DND-41 (cell line): ENCODE results near the gene CCDC27.

Source experiments
- EZH2 ChIP-seq: IDR thresholded peaks from 3 replicates; pipeline ENCODE4 v1.6.1; 2012; ENCODE audit warnings: borderline replicate concordance, low read depth, mild to moderate bottlenecking, moderate library complexity, low read length, inconsistent platforms; ENCODE audit not compliant: severe bottlenecking
- TF ChIP-seq, protein P1 (sequence below): IDR thresholded peaks from 2 replicates; pipeline ENCODE4 v1.5.1; 2012; ENCODE audit warnings: borderline replicate concordance, low read length, moderate library complexity, mild to moderate bottlenecking; ENCODE audit not compliant: poor library complexity, severe bottlenecking; ENCODE audit errors: extremely low read depth

DNA sequence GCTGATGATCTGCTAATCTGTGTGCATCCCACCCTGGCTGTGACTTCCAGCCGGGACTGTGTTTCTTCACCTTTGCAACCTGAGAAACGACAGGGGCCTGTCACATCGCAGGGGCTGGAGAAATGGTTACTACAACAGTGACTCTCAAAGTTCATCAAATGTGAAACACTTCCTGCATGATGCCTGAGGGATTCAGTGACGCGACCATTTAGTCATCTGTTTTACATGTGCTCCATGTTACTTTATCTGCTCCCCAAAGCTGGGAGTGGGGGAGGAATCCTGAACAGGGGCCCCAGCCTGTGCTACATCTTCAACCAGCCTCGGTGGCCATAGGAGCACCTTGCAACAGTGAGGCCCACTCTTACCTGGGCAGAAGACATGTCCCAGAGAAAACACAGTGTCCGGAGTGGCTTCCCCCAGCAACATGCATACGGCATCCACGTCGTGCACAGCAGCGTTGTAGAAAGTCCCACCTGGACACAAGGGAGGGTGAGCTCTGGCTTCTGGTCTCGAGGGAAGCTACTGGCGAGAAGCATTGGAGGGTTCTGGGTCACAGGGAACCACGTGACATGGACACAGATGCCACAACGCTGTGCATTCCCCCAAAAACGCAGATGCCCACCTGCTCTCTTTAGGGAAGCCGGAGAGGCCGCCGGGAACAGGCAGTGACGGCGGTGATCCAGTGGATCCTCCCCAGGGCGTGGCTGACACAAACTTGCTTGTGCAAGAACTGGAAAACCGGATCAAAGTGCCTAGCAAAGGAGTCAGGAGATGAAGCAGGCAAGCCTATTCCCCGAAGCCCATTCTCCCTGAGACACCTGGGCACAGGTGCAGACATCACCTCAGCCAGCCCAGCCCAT, 9.6 kb upstream of the CCDC27 start:
- no peak for TF ChIP-seq EZH2
- TF ChIP-seq, protein P1, sequence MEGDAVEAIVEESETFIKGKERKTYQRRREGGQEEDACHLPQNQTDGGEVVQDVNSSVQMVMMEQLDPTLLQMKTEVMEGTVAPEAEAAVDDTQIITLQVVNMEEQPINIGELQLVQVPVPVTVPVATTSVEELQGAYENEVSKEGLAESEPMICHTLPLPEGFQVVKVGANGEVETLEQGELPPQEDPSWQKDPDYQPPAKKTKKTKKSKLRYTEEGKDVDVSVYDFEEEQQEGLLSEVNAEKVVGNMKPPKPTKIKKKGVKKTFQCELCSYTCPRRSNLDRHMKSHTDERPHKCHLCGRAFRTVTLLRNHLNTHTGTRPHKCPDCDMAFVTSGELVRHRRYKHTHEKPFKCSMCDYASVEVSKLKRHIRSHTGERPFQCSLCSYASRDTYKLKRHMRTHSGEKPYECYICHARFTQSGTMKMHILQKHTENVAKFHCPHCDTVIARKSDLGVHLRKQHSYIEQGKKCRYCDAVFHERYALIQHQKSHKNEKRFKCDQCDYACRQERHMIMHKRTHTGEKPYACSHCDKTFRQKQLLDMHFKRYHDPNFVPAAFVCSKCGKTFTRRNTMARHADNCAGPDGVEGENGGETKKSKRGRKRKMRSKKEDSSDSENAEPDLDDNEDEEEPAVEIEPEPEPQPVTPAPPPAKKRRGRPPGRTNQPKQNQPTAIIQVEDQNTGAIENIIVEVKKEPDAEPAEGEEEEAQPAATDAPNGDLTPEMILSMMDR: no peak
